ENCODE data around the gene GPRC5C. TPM values are rescaled to one million over a fixed set of nuclear protein-coding genes. Genes with fewer than 3 reads are reported as not detected.

The GPRC5C gene
- total and polyA plus RNA-seq, 2 experiments from 2014 or later, result 1.6 to 2.7 TPM

GRCh38 chr17:74432424-74432690, 469 bp downstream of the GPRC5C start:
- no peak overlapping the region for H3K27ac ChIP-seq
- 3 to 4% methylated on average over 5 to 27 of the region's 33 CpGs for WGBS, 2 experiments (ENCODE audit: low coverage in 1 of 2, low lambda C conversion rate in 2 of 2, missing lambda C conversion rate in 2 of 2)
- H3K79me2 ChIP-seq (ENCODE audit: insufficient read depth), result no peaks in the 10 kb centered on the region
- H3F3A ChIP-seq (ENCODE audit: insufficient read depth), result no peaks in the 10 kb centered on the region
- 0 out of 2 replicates have a peak, but pooled peaks cover 7% of the 10 kb centered on the region for H3K4me1 ChIP-seq (ENCODE audit: insufficient read depth)
- TF ChIP-seq EZH2 (IDR thresholded peaks at IDR 0.05; ENCODE audit: insufficient read depth, poor library complexity, severe bottlenecking), result no peak
- TF ChIP-seq EZH2phosphoT487 (IDR thresholded peaks at IDR 0.05; ENCODE audit: insufficient read depth, low read depth), result no peak
- in situ Hi-C loops (cut with MboI), result no loop called here
- no peaks in the 10 kb centered on the region for H3K9me2 ChIP-seq (ENCODE audit: insufficient read depth)
- no peak for DNase-seq
- H2AFZ ChIP-seq, result no peak overlapping the region
- H3K9me3 ChIP-seq (ENCODE audit: low read depth), result no peaks in the 10 kb centered on the region
- no peak overlapping the region for H3K9ac ChIP-seq
- no peak overlapping the region for H3K4me2 ChIP-seq (ENCODE audit: unreplicated experiment)
- no peak overlapping the region for H3K4me3 ChIP-seq
- H4K20me1 ChIP-seq (ENCODE audit: insufficient read depth), result no peaks in the 10 kb centered on the region
- peaks cover 8% of the 10 kb centered on the region; the same call in 1 of the 2 replicates for H3K27me3 ChIP-seq (replicated peaks; ENCODE audit: insufficient read depth)
- H3K36me3 ChIP-seq (ENCODE audit: low read depth), result no peaks in the 10 kb centered on the region

GRCh38 chr17:74432766-74433391, 991 bp downstream of the GPRC5C start:
- TF ChIP-seq EZH2phosphoT487 (IDR thresholded peaks at IDR 0.05; ENCODE audit: insufficient read depth, low read depth), result no peak
- TF ChIP-seq EZH2 (IDR thresholded peaks at IDR 0.05; ENCODE audit: insufficient read depth, poor library complexity, severe bottlenecking), result no peak
- H3F3A ChIP-seq (ENCODE audit: insufficient read depth), result no peaks in the 10 kb centered on the region
- no peaks in the 10 kb centered on the region for H3K79me2 ChIP-seq (ENCODE audit: insufficient read depth)
- H3K27me3 ChIP-seq (replicated peaks; ENCODE audit: insufficient read depth), result peaks cover 8% of the 10 kb centered on the region; the same call in 1 of the 2 replicates
- H3K4me2 ChIP-seq (ENCODE audit: unreplicated experiment), result no peak overlapping the region
- H3K27ac ChIP-seq, result no peak overlapping the region
- H3K9me3 ChIP-seq (ENCODE audit: low read depth), result no peaks in the 10 kb centered on the region
- no peak for DNase-seq
- H3K4me3 ChIP-seq, result no peak overlapping the region
- no peaks in the 10 kb centered on the region for H3K9me2 ChIP-seq (ENCODE audit: insufficient read depth)
- H3K36me3 ChIP-seq (ENCODE audit: low read depth), result no peaks in the 10 kb centered on the region
- no peak overlapping the region for H2AFZ ChIP-seq
- H3K9ac ChIP-seq, result no peak overlapping the region
- WGBS, 2 experiments (ENCODE audit: low coverage in 1 of 2, low lambda C conversion rate in 2 of 2, missing lambda C conversion rate in 2 of 2), result 8 to 15% methylated on average over 19 to 21 of the region's 23 CpGs
- H4K20me1 ChIP-seq (ENCODE audit: insufficient read depth), result no peaks in the 10 kb centered on the region
- 0 out of 2 replicates have a peak, but pooled peaks cover 7% of the 10 kb centered on the region for H3K4me1 ChIP-seq (ENCODE audit: insufficient read depth)
- in situ Hi-C loops (cut with MboI), result no loop called here

GRCh38 chr17:74433421-74434121, 1.7 kb downstream of the GPRC5C start:
- in situ Hi-C loops (cut with MboI), result no loop called here
- no peak for DNase-seq
- Histone ChIP-seq H3K4me3 (no peak overlapping the region), H3K4me2 (ENCODE audit: unreplicated experiment) (no peak overlapping the region), H3K27me3 (replicated peaks; ENCODE audit: insufficient read depth) (peaks cover 8% of the 10 kb centered on the region; the same call in 1 of the 2 replicates), H3K36me3 (ENCODE audit: low read depth) (no peaks in the 10 kb centered on the region), H3K79me2 (ENCODE audit: insufficient read depth) (no peaks in the 10 kb centered on the region), H3K9ac (no peak overlapping the region), H4K20me1 (ENCODE audit: insufficient read depth) (no peaks in the 10 kb centered on the region), H3K27ac (no peak overlapping the region), H3K4me1 (ENCODE audit: insufficient read depth) (0 out of 2 replicates have a peak, but pooled peaks cover 7% of the 10 kb centered on the region), H3F3A (ENCODE audit: insufficient read depth) (no peaks in the 10 kb centered on the region), H2AFZ (no peak overlapping the region), H3K9me3 (ENCODE audit: low read depth) (no peaks in the 10 kb centered on the region), H3K9me2 (ENCODE audit: insufficient read depth) (no peaks in the 10 kb centered on the region)
- 26 to 37% methylated on average over 13 to 17 of the region's 17 CpGs for WGBS, 2 experiments (ENCODE audit: low coverage in 1 of 2, low lambda C conversion rate in 2 of 2, missing lambda C conversion rate in 2 of 2)
- TF ChIP-seq EZH2 (IDR thresholded peaks at IDR 0.05; ENCODE audit: insufficient read depth, poor library complexity, severe bottlenecking) (no peak), EZH2phosphoT487 (IDR thresholded peaks at IDR 0.05; ENCODE audit: insufficient read depth, low read depth) (no peak)

DNA sequence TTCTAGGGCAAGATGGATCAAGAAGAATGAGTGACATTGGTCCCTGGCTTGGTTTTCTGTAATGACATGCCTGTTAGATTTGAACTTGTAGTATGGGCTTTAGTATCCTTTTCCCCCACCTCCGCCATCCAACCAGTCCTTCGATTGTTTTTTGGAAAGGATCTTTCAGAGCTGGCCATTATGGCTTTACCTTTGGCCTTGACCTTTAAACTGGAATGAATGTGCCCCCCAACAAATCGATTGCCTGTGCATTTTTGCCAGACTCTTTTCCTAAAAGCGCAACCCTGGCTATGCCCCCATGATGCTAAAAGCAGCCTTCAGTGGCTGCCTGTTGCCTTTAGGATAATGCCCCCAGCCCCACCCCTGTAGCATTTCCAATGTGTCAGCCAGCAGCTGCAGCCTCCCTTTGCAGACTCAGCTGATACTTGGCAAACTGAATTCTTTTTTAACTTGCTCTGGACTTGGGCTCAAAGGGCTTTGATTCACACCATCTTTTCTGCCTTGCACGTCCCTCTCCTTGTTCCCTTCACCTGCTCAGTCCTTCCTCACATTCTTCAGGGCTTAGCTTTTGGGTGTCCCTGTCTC, 4.0 kb downstream of the GPRC5C start:
- TF ChIP-seq EZH2phosphoT487 (IDR thresholded peaks at IDR 0.05; ENCODE audit: insufficient read depth, low read depth) (no peak), EZH2 (IDR thresholded peaks at IDR 0.05; ENCODE audit: insufficient read depth, poor library complexity, severe bottlenecking) (no peak)
- 0 out of 2 replicates have a peak, but pooled peaks cover 7% of the 10 kb centered on the region for H3K4me1 ChIP-seq (ENCODE audit: insufficient read depth)
- H3K9ac ChIP-seq, result no peak overlapping the region
- H4K20me1 ChIP-seq (ENCODE audit: insufficient read depth), result no peaks in the 10 kb centered on the region
- H2AFZ ChIP-seq, result no peak overlapping the region
- no peak for DNase-seq
- in situ Hi-C loops (cut with MboI), result no loop called here
- no peaks in the 10 kb centered on the region for H3F3A ChIP-seq (ENCODE audit: insufficient read depth)
- WGBS, 2 experiments (ENCODE audit: low coverage in 1 of 2, low lambda C conversion rate in 2 of 2, missing lambda C conversion rate in 2 of 2), result 53 to 57% methylated on average over 5 of the region's 5 CpGs
- H3K79me2 ChIP-seq (ENCODE audit: insufficient read depth), result no peaks in the 10 kb centered on the region
- no peak overlapping the region for H3K27ac ChIP-seq
- H3K9me2 ChIP-seq (ENCODE audit: insufficient read depth), result no peaks in the 10 kb centered on the region
- no peaks in the 10 kb centered on the region for H3K36me3 ChIP-seq (ENCODE audit: low read depth)
- no peak overlapping the region for H3K4me3 ChIP-seq
- no peaks in the 10 kb centered on the region for H3K9me3 ChIP-seq (ENCODE audit: low read depth)
- peaks cover 8% of the 10 kb centered on the region; the same call in 1 of the 2 replicates for H3K27me3 ChIP-seq (replicated peaks; ENCODE audit: insufficient read depth)
- H3K4me2 ChIP-seq (ENCODE audit: unreplicated experiment), result no peak overlapping the region

Data from GM23248 (cell line).